SK-N-SH (cell line): ENCODE results near the gene MEPE. TPM values are rescaled to one million over a fixed set of nuclear protein-coding genes. Genes with fewer than 3 reads are reported as not detected.

Source experiments
- CTCF ChIA-PET: fragments of 300-600, 350-600 bp; formaldehyde crosslinking; extraction: SDS; loops from one replicate; lab custom pipeline; 2021; lab: Yijun Ruan, JAX
- POLR2A ChIA-PET: fragments of 350-600 bp; sonication (Branson Sonifier 250); formaldehyde crosslinking; extraction: SDS; loops from one replicate; lab custom pipeline; 2020; ENCODE audit warnings: antibody characterized with exemption, inconsistent platforms; lab: Yijun Ruan, JAX
- DNase-seq: peaks from one replicate; pipeline ENCODE4 v3.0.0; 2012
- H2AFZ ChIP-seq: fragments of 200-600 bp; sonication (generic); 2 replicates; pipeline ENCODE4 v1.8.1; 2016; ENCODE audit warnings: antibody characterized with exemption, mild to moderate bottlenecking, low read depth
- H3F3A ChIP-seq: fragments of 200-600 bp; sonication (generic); replicated peaks from 2 replicates; pipeline ENCODE3; 2016; ENCODE audit warnings: antibody characterized with exemption, mild to moderate bottlenecking; ENCODE audit not compliant: insufficient read depth
- H3K27ac ChIP-seq, 2 experiments: fragments of 200-500 bp in 1 of 2; fragments of 200-600 bp in 1 of 2; sonication (Bioruptor generic) in 1 of 2; sonication (generic), shearing (Covaris generic) in 1 of 2; 2 replicates each; pipeline versions ENCODE4 v1.5.1 to v1.6.1; 2014 to 2016; ENCODE audit warnings: low read depth in 2 of 2, inconsistent platforms in 1 of 2, low read length in 1 of 2, mild to moderate bottlenecking in 1 of 2, mixed read lengths in 1 of 2
- H3K27me3 ChIP-seq: fragments of 200-600 bp; sonication (generic), shearing (Covaris generic); 2 replicates; pipeline ENCODE4 v1.6.1; 2016; ENCODE audit warnings: mixed run types; ENCODE audit not compliant: insufficient read depth
- H3K36me3 ChIP-seq, 2 experiments: fragments of 200-500 bp in 1 of 2; fragments of 200-600 bp in 1 of 2; sonication (Bioruptor generic) in 1 of 2; sonication (generic) in 1 of 2; replicated peaks in 1 of 2; 2 replicates each; pipeline versions ENCODE3 to v1.5.1; 2014 to 2016; ENCODE audit warnings: low read length in 1 of 2, mild to moderate bottlenecking in 1 of 2; ENCODE audit not compliant: insufficient read depth in 2 of 2, control insufficient read depth in 1 of 2
- H3K4me1 ChIP-seq, 2 experiments: fragments of 200-500 bp in 1 of 2; fragments of 200-600 bp in 1 of 2; sonication (Bioruptor generic) in 1 of 2; sonication (generic), shearing (Covaris generic) in 1 of 2; 2 replicates each; pipeline versions ENCODE4 v1.5.1 to v1.6.1; 2014 to 2016; ENCODE audit warnings: low read depth in 1 of 2, low read length in 1 of 2, mixed run types in 1 of 2; ENCODE audit not compliant: insufficient read depth in 2 of 2, control insufficient read depth in 1 of 2
- H3K4me2 ChIP-seq: fragments of 200-600 bp; sonication (generic), shearing (Covaris generic); 2 replicates; pipeline ENCODE4 v1.6.1; 2017; ENCODE audit warnings: mixed run types
- H3K4me3 ChIP-seq, 2 experiments: fragments of 200-500 bp in 1 of 2; fragments of 200-600 bp in 1 of 2; sonication (Bioruptor generic) in 1 of 2; sonication (generic), shearing (Covaris generic) in 1 of 2; 2 replicates each; pipeline versions ENCODE4 v1.5.1 to v1.8.1; 2014 to 2016; ENCODE audit warnings: low read depth in 2 of 2, inconsistent platforms in 1 of 2, low read length in 1 of 2, mild to moderate bottlenecking in 1 of 2, mixed read lengths in 1 of 2, moderate library complexity in 1 of 2
- H3K79me2 ChIP-seq: fragments of 200-600 bp; sonication (generic); 2 replicates; pipeline ENCODE4 v1.8.1; 2017; ENCODE audit warnings: mild to moderate bottlenecking; ENCODE audit not compliant: insufficient read depth
- H3K9ac ChIP-seq: fragments of 200-600 bp; sonication (generic); 2 replicates; pipeline ENCODE4 v1.6.1; 2017; ENCODE audit warnings: mixed run types
- H3K9me2 ChIP-seq: fragments of 200-600 bp; sonication (generic); 2 replicates; pipeline ENCODE4 v1.6.1; 2017; ENCODE audit warnings: mixed run types
- H3K9me3 ChIP-seq: fragments of 200-600 bp; sonication (generic); 2 replicates; pipeline ENCODE4 v1.6.1; 2017; ENCODE audit warnings: mixed run types, mild to moderate bottlenecking, moderate library complexity
- H4K20me1 ChIP-seq: fragments of 200-600 bp; sonication (generic); 2 replicates; pipeline ENCODE4 v1.6.1; 2017; ENCODE audit warnings: mild to moderate bottlenecking, mixed run types; ENCODE audit not compliant: insufficient read depth
- CHD2 ChIP-seq: fragments of 150-350 bp; IDR thresholded peaks from 2 replicates; pipeline ENCODE4 v1.6.1; 2018; ENCODE audit warnings: low read length; ENCODE audit not compliant: partially characterized antibody
- ELF1 ChIP-seq: IDR thresholded peaks from 2 replicates; pipeline ENCODE4 v1.4.0; 2012
- FOXJ3 ChIP-seq: sonication (generic); formaldehyde crosslinking; IDR thresholded peaks from 2 replicates; pipeline ENCODE4 v1.5.1; 2020; ENCODE audit warnings: mild to moderate bottlenecking, missing genetic modification reagents
- FOXM1 ChIP-seq: IDR thresholded peaks from 2 replicates; pipeline ENCODE4 v1.4.0; 2012; ENCODE audit warnings: low read depth, mild to moderate bottlenecking
- GATA2 ChIP-seq: sonication (generic); formaldehyde crosslinking; IDR thresholded peaks from 2 replicates; pipeline ENCODE4 v1.5.0; 2020; ENCODE audit warnings: mild to moderate bottlenecking, missing genetic modification reagents
- MEF2A ChIP-seq: IDR thresholded peaks from 2 replicates; pipeline ENCODE4 v1.4.0; 2012; ENCODE audit warnings: low read depth, borderline replicate concordance
- MXI1 ChIP-seq: IDR thresholded peaks from 2 replicates; pipeline ENCODE4 v1.6.1; 2012; ENCODE audit warnings: mild to moderate bottlenecking, low read depth, low read length, improper control_type of control experiment
- POLR2AphosphoS5 ChIP-seq: IDR thresholded peaks from 2 replicates; pipeline ENCODE4 v1.6.1; 2012; ENCODE audit warnings: low read depth, low read length
- RAD21 ChIP-seq: IDR thresholded peaks from 2 replicates; pipeline ENCODE4 v1.6.1; 2012; ENCODE audit warnings: mild to moderate bottlenecking, low read length
- RFX5 ChIP-seq: IDR thresholded peaks from 2 replicates; pipeline ENCODE4 v1.6.1; 2012; ENCODE audit warnings: mild to moderate bottlenecking, improper control_type of control experiment, low read length
- RXRA ChIP-seq: IDR thresholded peaks from 2 replicates; pipeline ENCODE4 v1.4.0; 2012; ENCODE audit warnings: low read depth, mild to moderate bottlenecking, borderline replicate concordance
- SIN3A ChIP-seq: IDR thresholded peaks from 2 replicates; pipeline ENCODE4 v1.6.1; 2012; ENCODE audit warnings: low read depth, mild to moderate bottlenecking, low read length, moderate library complexity, borderline replicate concordance
- TCF12 ChIP-seq: IDR thresholded peaks from 2 replicates; pipeline ENCODE4 v1.4.0; 2012
- TEAD4 ChIP-seq: IDR thresholded peaks from 2 replicates; pipeline ENCODE4 v1.4.0; 2012; ENCODE audit warnings: mild to moderate bottlenecking, borderline replicate concordance; ENCODE audit not compliant: insufficient read depth
- YY1 ChIP-seq: IDR thresholded peaks from 2 replicates; pipeline ENCODE4 v1.4.0; 2012; ENCODE audit warnings: low read depth, mild to moderate bottlenecking
- WGBS: methylation state at CpG from one replicate; pipeline ENCODE4 v1.1.6; 2017; ENCODE audit warnings: low lambda C conversion rate; 5-methylcytosine and 5-hydroxymethylcytosine counted together
- polyA plus RNA-seq, 3 experiments: library from polyadenylated mRNA; depleted of rRNA; stranded (reverse); fragments of >200 nt; gene quantifications; 2 replicates each; pipeline ENCODE4 v1.2.3, GENCODE V29; 2012
- TF ChIP-seq, protein P1 (sequence below): IDR thresholded peaks from 2 replicates; pipeline ENCODE4 v1.6.1; 2012; ENCODE audit warnings: mild to moderate bottlenecking, low read depth, low read length, moderate library complexity
- TF ChIP-seq, protein P2 (sequence below): fragments of 150-350 bp; IDR thresholded peaks from 2 replicates; pipeline ENCODE4 v1.6.1; 2016; ENCODE audit warnings: mild to moderate bottlenecking, low read depth, low read length
- TF ChIP-seq, protein P3 (sequence below): fragments of 150-350 bp; IDR thresholded peaks from 2 replicates; pipeline ENCODE4 v1.6.1; 2017; ENCODE audit warnings: antibody characterized with exemption, low read length, low read depth, borderline replicate concordance

MEPE gene
- polyA plus RNA-seq, 1 of the 3 experiments (the other 2 are of a cell fraction), result not detected

DNA sequence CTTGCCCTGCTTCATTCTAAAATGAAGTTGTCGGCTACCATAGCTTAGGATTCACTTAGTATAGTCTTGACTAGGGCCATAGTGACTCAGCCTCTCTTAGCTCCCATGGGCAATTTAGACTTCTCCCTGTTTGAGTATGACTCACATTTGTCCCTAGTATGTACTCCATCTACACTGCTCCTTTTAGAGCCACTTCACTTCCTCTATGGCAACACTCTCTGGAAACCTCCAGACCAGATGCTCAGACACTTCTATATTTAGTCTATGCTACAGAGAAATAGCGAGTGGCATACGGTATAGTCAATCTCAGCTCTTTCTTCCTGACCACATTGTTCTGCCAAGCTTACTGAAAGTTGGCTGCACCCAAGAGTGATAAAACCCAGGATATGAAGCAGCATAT, 11.2 kb downstream of the MEPE start:
- ChIA-PET CTCF (interaction anchor here (0.7 to 0.9 kb wide), 2 partner anchors 9 to 164 kb away, joined by 3 read pairs; no protein-coding TSS in a partner anchor), POLR2A (no interaction called here)
- no peak for DNase-seq
- H4K20me1 ChIP-seq, result no peaks in the 10 kb centered on the region
- WGBS, result 18% methylated on average over 3 of the region's 3 CpGs
- H2AFZ ChIP-seq, result peak overlapping the region; percentile 80
- H3K4me3 ChIP-seq, result peak overlapping the region in 1 of 2 experiments; percentile 16; a peak in 1 of 4 replicates
- H3K4me1 ChIP-seq, result peaks cover 0 to 3% of the 10 kb centered on the region in 2 experiments; a peak in 2 of 4 replicates
- peaks cover 5% of the 10 kb centered on the region for H3F3A ChIP-seq
- H3K36me3 ChIP-seq, result no peaks in the 10 kb centered on the region
- peak overlapping the region; percentile 31 for H3K4me2 ChIP-seq
- no peaks in the 10 kb centered on the region for H3K79me2 ChIP-seq
- H3K27me3 ChIP-seq, result no peaks in the 10 kb centered on the region
- peak overlapping the region in 1 of 2 experiments; percentile 66; a peak in 2 of 4 replicates for H3K27ac ChIP-seq
- H3K9ac ChIP-seq, result no peak overlapping the region
- no peaks in the 10 kb centered on the region for H3K9me2 ChIP-seq
- no peaks in the 10 kb centered on the region for H3K9me3 ChIP-seq
- TF ChIP-seq RFX5, result no peak

DNA sequence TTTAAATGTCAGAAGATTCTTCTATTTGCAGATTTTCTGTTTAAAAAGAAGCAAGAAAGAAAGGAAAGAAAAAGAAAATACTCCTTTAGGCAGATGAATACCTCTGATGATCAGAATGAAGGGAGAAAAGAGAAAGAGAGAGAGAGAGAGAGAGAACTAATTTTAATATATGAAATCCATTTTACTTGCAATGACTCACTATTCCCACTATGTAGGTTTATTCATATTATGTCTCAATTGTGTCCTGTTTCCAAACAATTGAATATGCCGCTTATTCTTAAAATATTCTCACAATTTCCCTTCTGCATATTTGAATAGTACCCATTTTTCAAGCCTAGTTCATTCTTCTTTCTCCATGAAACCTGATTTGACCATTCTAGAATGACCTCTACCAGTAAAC, 11.7 kb downstream of the MEPE start:
- POLR2A ChIA-PET, result no interaction called here
- Histone ChIP-seq H3F3A (peaks cover 5% of the 10 kb centered on the region), H3K4me1 (peaks cover 0 to 3% of the 10 kb centered on the region in 2 experiments; a peak in 2 of 4 replicates), H3K4me2 (peak overlapping the region; percentile 31; the same call in 1 of the 2 replicates), H3K9ac (no peak overlapping the region), H3K27ac (peak overlapping the region in 1 of 2 experiments; percentile 66; a peak in 2 of 4 replicates), H3K79me2 (no peaks in the 10 kb centered on the region), H3K36me3 (no peaks in the 10 kb centered on the region), H3K9me3 (no peaks in the 10 kb centered on the region), H3K9me2 (no peaks in the 10 kb centered on the region), H3K27me3 (no peaks in the 10 kb centered on the region), H4K20me1 (no peaks in the 10 kb centered on the region), H3K4me3 (no peak overlapping the region)
- CTCF ChIA-PET, result no interaction called here
- 58% methylated on average over 1 of the region's 1 CpG for WGBS
- TF ChIP-seq TEAD4, result no peak
- TF ChIP-seq MEF2A, result no peak
- no peak for TF ChIP-seq CHD2
- TF ChIP-seq MXI1, result no peak
- no peak for TF ChIP-seq FOXJ3 (CRISPR knock-in tag)
- no peak for TF ChIP-seq ELF1
- TF ChIP-seq RAD21, result no peak
- no peak for TF ChIP-seq FOXM1
- TF ChIP-seq SIN3A, result no peak
- TF ChIP-seq, protein P1, sequence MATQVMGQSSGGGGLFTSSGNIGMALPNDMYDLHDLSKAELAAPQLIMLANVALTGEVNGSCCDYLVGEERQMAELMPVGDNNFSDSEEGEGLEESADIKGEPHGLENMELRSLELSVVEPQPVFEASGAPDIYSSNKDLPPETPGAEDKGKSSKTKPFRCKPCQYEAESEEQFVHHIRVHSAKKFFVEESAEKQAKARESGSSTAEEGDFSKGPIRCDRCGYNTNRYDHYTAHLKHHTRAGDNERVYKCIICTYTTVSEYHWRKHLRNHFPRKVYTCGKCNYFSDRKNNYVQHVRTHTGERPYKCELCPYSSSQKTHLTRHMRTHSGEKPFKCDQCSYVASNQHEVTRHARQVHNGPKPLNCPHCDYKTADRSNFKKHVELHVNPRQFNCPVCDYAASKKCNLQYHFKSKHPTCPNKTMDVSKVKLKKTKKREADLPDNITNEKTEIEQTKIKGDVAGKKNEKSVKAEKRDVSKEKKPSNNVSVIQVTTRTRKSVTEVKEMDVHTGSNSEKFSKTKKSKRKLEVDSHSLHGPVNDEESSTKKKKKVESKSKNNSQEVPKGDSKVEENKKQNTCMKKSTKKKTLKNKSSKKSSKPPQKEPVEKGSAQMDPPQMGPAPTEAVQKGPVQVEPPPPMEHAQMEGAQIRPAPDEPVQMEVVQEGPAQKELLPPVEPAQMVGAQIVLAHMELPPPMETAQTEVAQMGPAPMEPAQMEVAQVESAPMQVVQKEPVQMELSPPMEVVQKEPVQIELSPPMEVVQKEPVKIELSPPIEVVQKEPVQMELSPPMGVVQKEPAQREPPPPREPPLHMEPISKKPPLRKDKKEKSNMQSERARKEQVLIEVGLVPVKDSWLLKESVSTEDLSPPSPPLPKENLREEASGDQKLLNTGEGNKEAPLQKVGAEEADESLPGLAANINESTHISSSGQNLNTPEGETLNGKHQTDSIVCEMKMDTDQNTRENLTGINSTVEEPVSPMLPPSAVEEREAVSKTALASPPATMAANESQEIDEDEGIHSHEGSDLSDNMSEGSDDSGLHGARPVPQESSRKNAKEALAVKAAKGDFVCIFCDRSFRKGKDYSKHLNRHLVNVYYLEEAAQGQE, result no peak
- no peak for TF ChIP-seq RXRA
- no peak for TF ChIP-seq YY1
- TF ChIP-seq, protein P2, sequence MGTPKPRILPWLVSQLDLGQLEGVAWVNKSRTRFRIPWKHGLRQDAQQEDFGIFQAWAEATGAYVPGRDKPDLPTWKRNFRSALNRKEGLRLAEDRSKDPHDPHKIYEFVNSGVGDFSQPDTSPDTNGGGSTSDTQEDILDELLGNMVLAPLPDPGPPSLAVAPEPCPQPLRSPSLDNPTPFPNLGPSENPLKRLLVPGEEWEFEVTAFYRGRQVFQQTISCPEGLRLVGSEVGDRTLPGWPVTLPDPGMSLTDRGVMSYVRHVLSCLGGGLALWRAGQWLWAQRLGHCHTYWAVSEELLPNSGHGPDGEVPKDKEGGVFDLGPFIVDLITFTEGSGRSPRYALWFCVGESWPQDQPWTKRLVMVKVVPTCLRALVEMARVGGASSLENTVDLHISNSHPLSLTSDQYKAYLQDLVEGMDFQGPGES, result no peak
- TF ChIP-seq, protein P3, sequence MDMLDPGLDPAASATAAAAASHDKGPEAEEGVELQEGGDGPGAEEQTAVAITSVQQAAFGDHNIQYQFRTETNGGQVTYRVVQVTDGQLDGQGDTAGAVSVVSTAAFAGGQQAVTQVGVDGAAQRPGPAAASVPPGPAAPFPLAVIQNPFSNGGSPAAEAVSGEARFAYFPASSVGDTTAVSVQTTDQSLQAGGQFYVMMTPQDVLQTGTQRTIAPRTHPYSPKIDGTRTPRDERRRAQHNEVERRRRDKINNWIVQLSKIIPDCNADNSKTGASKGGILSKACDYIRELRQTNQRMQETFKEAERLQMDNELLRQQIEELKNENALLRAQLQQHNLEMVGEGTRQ, result no peak
- no peak for TF ChIP-seq GATA2
- no peak for TF ChIP-seq TCF12
- TF ChIP-seq RFX5, result no peak
- TF ChIP-seq POLR2AphosphoS5, result no peak
- TF ChIP-seq, all 33 proteins: peak for 0
- no peak for DNase-seq
- H2AFZ ChIP-seq, result peak overlapping the region; percentile 80
